Measurements from ENCODE around the gene IGSF21.

IGSF21 gene

GRCh38 chr1:18132022-18132710 lies 24.6 kb downstream of the IGSF21 start:
- Histone ChIP-seq H3K9me3 (ENCODE audit: low read length) (no peaks in the 10 kb centered on the region), H3K9ac (ENCODE audit: low read length) (no peak overlapping the region), H3K4me1 (ENCODE audit: insufficient read depth, low read length, severe bottlenecking) (no peaks in the 10 kb centered on the region), H3K79me2 (ENCODE audit: insufficient read depth, low read length) (no peaks in the 10 kb centered on the region), H3K4me2 (ENCODE audit: low read length) (no peak overlapping the region), H3K9me2 (ENCODE audit: low read depth, low read length) (no peaks in the 10 kb centered on the region), H4K20me1 (ENCODE audit: insufficient read depth, low read length) (no peaks in the 10 kb centered on the region), H3K36me3 (ENCODE audit: insufficient read depth, low read length) (no peaks in the 10 kb centered on the region), H3K27me3 (ENCODE audit: insufficient read depth, low read length) (no peaks in the 10 kb centered on the region), H2AFZ (ENCODE audit: low read length) (no peak overlapping the region), H3K27ac (ENCODE audit: low read depth, low read length, poor library complexity, severe bottlenecking) (no peak overlapping the region), H3K4me3 (ENCODE audit: low read depth, low read length, poor library complexity, severe bottlenecking) (no peak overlapping the region), H3F3A (ENCODE audit: insufficient read depth, low read length) (no peaks in the 10 kb centered on the region)
- no peak for TF ChIP-seq EZH2 (IDR thresholded peaks at IDR 0.05; ENCODE audit: borderline replicate concordance, low read length)
- TF ChIP-seq, protein P1, sequence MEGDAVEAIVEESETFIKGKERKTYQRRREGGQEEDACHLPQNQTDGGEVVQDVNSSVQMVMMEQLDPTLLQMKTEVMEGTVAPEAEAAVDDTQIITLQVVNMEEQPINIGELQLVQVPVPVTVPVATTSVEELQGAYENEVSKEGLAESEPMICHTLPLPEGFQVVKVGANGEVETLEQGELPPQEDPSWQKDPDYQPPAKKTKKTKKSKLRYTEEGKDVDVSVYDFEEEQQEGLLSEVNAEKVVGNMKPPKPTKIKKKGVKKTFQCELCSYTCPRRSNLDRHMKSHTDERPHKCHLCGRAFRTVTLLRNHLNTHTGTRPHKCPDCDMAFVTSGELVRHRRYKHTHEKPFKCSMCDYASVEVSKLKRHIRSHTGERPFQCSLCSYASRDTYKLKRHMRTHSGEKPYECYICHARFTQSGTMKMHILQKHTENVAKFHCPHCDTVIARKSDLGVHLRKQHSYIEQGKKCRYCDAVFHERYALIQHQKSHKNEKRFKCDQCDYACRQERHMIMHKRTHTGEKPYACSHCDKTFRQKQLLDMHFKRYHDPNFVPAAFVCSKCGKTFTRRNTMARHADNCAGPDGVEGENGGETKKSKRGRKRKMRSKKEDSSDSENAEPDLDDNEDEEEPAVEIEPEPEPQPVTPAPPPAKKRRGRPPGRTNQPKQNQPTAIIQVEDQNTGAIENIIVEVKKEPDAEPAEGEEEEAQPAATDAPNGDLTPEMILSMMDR (IDR thresholded peaks at IDR 0.05; ENCODE audit: low read length): no peak

- no peaks in the 10 kb centered on the region for H3K4me1 ChIP-seq (ENCODE audit: insufficient read depth, low read length, severe bottlenecking)
Measured at GRCh38 chr1:18132711-18133541, 25.3 kb downstream of the IGSF21 start.

GRCh38 chr1:18134324-18135046 lies 26.9 kb downstream of the IGSF21 start:
- H3K4me2 ChIP-seq (ENCODE audit: low read length): no peak overlapping the region
- H3K9me2 ChIP-seq (ENCODE audit: low read depth, low read length): no peaks in the 10 kb centered on the region
- H3K4me1 ChIP-seq (ENCODE audit: insufficient read depth, low read length, severe bottlenecking): no peaks in the 10 kb centered on the region
- H3F3A ChIP-seq (ENCODE audit: insufficient read depth, low read length): no peaks in the 10 kb centered on the region
- no peaks in the 10 kb centered on the region for H4K20me1 ChIP-seq (ENCODE audit: insufficient read depth, low read length)
- H2AFZ ChIP-seq (ENCODE audit: low read length): no peak overlapping the region
- no peak overlapping the region for H3K27ac ChIP-seq (ENCODE audit: low read depth, low read length, poor library complexity, severe bottlenecking)
- TF ChIP-seq EZH2 (IDR thresholded peaks at IDR 0.05; ENCODE audit: borderline replicate concordance, low read length): no peak
- TF ChIP-seq, protein P1 (IDR thresholded peaks at IDR 0.05; ENCODE audit: low read length): no peak
- H3K9ac ChIP-seq (ENCODE audit: low read length): no peak overlapping the region
- no peak overlapping the region for H3K4me3 ChIP-seq (ENCODE audit: low read depth, low read length, poor library complexity, severe bottlenecking)
- no peaks in the 10 kb centered on the region for H3K9me3 ChIP-seq (ENCODE audit: low read length)
- H3K79me2 ChIP-seq (ENCODE audit: insufficient read depth, low read length): no peaks in the 10 kb centered on the region
- no peaks in the 10 kb centered on the region for H3K27me3 ChIP-seq (ENCODE audit: insufficient read depth, low read length)
- no peaks in the 10 kb centered on the region for H3K36me3 ChIP-seq (ENCODE audit: insufficient read depth, low read length)

More at GRCh38 chr1:18132711-18133541, 25.3 kb downstream of the IGSF21 start:
- H3F3A ChIP-seq (ENCODE audit: insufficient read depth, low read length): no peaks in the 10 kb centered on the region
- H3K9me2 ChIP-seq (ENCODE audit: low read depth, low read length): no peaks in the 10 kb centered on the region
- no peak overlapping the region for H3K27ac ChIP-seq (ENCODE audit: low read depth, low read length, poor library complexity, severe bottlenecking)
- H3K4me3 ChIP-seq (ENCODE audit: low read depth, low read length, poor library complexity, severe bottlenecking): no peak overlapping the region
- no peak overlapping the region for H3K4me2 ChIP-seq (ENCODE audit: low read length)
- TF ChIP-seq EZH2 (IDR thresholded peaks at IDR 0.05; ENCODE audit: borderline replicate concordance, low read length): no peak
- no peaks in the 10 kb centered on the region for H3K79me2 ChIP-seq (ENCODE audit: insufficient read depth, low read length)
- no peaks in the 10 kb centered on the region for H3K36me3 ChIP-seq (ENCODE audit: insufficient read depth, low read length)
- H3K9me3 ChIP-seq (ENCODE audit: low read length): no peaks in the 10 kb centered on the region
- no peak overlapping the region for H3K9ac ChIP-seq (ENCODE audit: low read length)
- H3K27me3 ChIP-seq (ENCODE audit: insufficient read depth, low read length): no peaks in the 10 kb centered on the region
- no peaks in the 10 kb centered on the region for H4K20me1 ChIP-seq (ENCODE audit: insufficient read depth, low read length)
- H2AFZ ChIP-seq (ENCODE audit: low read length): no peak overlapping the region

Data from OCI-LY1 (cell line).